H9 (cell line): ENCODE results near the gene ZFYVE27. TPM values are rescaled to one million over a fixed set of nuclear protein-coding genes. Genes with fewer than 3 reads are reported as not detected.

Source experiments
- DNase-seq: peaks from one replicate; pipeline ENCODE4 v3.0.0-alpha.2; 2017
- H2AFZ ChIP-seq: one replicate; pipeline ENCODE4 v1.6.1; 2013; ENCODE audit warnings: mild to moderate bottlenecking, low read length, control low read depth, moderate library complexity
- H2AK5ac ChIP-seq: 2 replicates; pipeline ENCODE4 v1.6.1; 2013; ENCODE audit warnings: low read length, control low read depth, mixed read lengths; ENCODE audit not compliant: insufficient read length
- H2BK120ac ChIP-seq: one replicate; pipeline ENCODE4 v1.6.1; 2013; ENCODE audit warnings: low read depth, mild to moderate bottlenecking, low read length, control low read depth, inconsistent platforms; ENCODE audit not compliant: poor library complexity, severe bottlenecking
- H2BK12ac ChIP-seq: 2 replicates; pipeline ENCODE4 v1.6.1; 2013; ENCODE audit warnings: low read length, control low read depth, mixed read lengths, low read depth; ENCODE audit not compliant: insufficient read length
- H2BK15ac ChIP-seq: 2 replicates; pipeline ENCODE4 v1.6.1; 2013; ENCODE audit warnings: low read depth, low read length, control low read depth
- H2BK20ac ChIP-seq: one replicate; pipeline ENCODE4 v1.6.1; 2013; ENCODE audit warnings: low read depth, mild to moderate bottlenecking, low read length, control low read depth, inconsistent platforms; ENCODE audit not compliant: poor library complexity, severe bottlenecking
- H2BK5ac ChIP-seq: 2 replicates; pipeline ENCODE4 v1.6.1; 2013; ENCODE audit warnings: low read length, control low read depth, mixed read lengths; ENCODE audit not compliant: insufficient read length
- H3K14ac ChIP-seq: 2 replicates; pipeline ENCODE4 v1.6.1; 2013; ENCODE audit warnings: low read length, control low read depth; ENCODE audit not compliant: insufficient read depth
- H3K18ac ChIP-seq: 2 replicates; pipeline ENCODE4 v1.6.1; 2013; ENCODE audit warnings: low read depth, mild to moderate bottlenecking, mixed read lengths, low read length, control low read depth; ENCODE audit not compliant: insufficient read length
- H3K23ac ChIP-seq: 2 replicates; pipeline ENCODE4 v1.6.1; 2013; ENCODE audit warnings: low read length, control low read depth, mixed read lengths, low read depth; ENCODE audit not compliant: insufficient read length
- H3K23me2 ChIP-seq: 2 replicates; pipeline ENCODE4 v1.6.1; 2013; ENCODE audit warnings: low read depth, mild to moderate bottlenecking, mixed read lengths, low read length, control low read depth; ENCODE audit not compliant: insufficient read length, poor library complexity, severe bottlenecking
- H3K27ac ChIP-seq: 2 replicates; pipeline ENCODE4 v1.5.1; 2013; ENCODE audit warnings: low read length, control low read depth, mixed read lengths, low read depth; ENCODE audit not compliant: insufficient read length
- H3K27me3 ChIP-seq: 2 replicates; pipeline ENCODE4 v1.6.1; 2013; ENCODE audit warnings: low read length, control low read depth, inconsistent platforms; ENCODE audit not compliant: insufficient read depth
- H3K4ac ChIP-seq: 2 replicates; pipeline ENCODE4 v1.6.1; 2013; ENCODE audit warnings: low read depth, mild to moderate bottlenecking, control low read depth, inconsistent platforms, low read length, moderate library complexity
- H3K4me1 ChIP-seq: 2 replicates; pipeline ENCODE4 v1.6.1; 2013; ENCODE audit warnings: low read length, control low read depth, inconsistent platforms; ENCODE audit not compliant: insufficient read depth
- H3K4me2 ChIP-seq: 2 replicates; pipeline ENCODE4 v1.6.1; 2013; ENCODE audit warnings: low read length, control low read depth, mixed read lengths; ENCODE audit not compliant: insufficient read length, insufficient read depth
- H3K56ac ChIP-seq: 2 replicates; pipeline ENCODE4 v1.6.1; 2013; ENCODE audit warnings: low read depth, mild to moderate bottlenecking, mixed read lengths, low read length, control low read depth; ENCODE audit not compliant: insufficient read length
- H3K79me1 ChIP-seq: 2 replicates; pipeline ENCODE4 v1.6.1; 2013; ENCODE audit warnings: low read depth, mild to moderate bottlenecking, moderate library complexity, low read length, control low read depth, inconsistent platforms; ENCODE audit not compliant: insufficient read depth, poor library complexity, severe bottlenecking
- H3K79me2 ChIP-seq: 2 replicates; pipeline ENCODE4 v1.6.1; 2013; ENCODE audit warnings: low read length, control low read depth, inconsistent platforms; ENCODE audit not compliant: insufficient read depth
- H3K9ac ChIP-seq: 2 replicates; pipeline ENCODE4 v1.6.1; 2013; ENCODE audit warnings: low read length, control low read depth, mixed read lengths; ENCODE audit not compliant: insufficient read length; ENCODE audit errors: extremely low read depth
- H3K9me3 ChIP-seq: one replicate; pipeline ENCODE4 v1.6.1; 2013; ENCODE audit warnings: low read depth, low read length, inconsistent platforms; ENCODE audit not compliant: control insufficient read depth
- H3T11ph ChIP-seq: one replicate; pipeline ENCODE4 v1.6.1; 2013; ENCODE audit warnings: mild to moderate bottlenecking, low read length, control low read depth, inconsistent platforms
- H4K20me1 ChIP-seq: one replicate; pipeline ENCODE4 v1.6.1; 2013; ENCODE audit not compliant: control insufficient read depth, insufficient read length, insufficient read depth
- H4K5ac ChIP-seq: 2 replicates; pipeline ENCODE4 v1.6.1; 2013; ENCODE audit warnings: low read depth, mild to moderate bottlenecking, mixed read lengths, low read length, control low read depth; ENCODE audit not compliant: insufficient read length
- H4K8ac ChIP-seq: replicated peaks from 2 replicates; pipeline ENCODE4 v1.6.1; 2013; ENCODE audit warnings: low read length, control low read depth, mixed read lengths, low read depth; ENCODE audit not compliant: insufficient read length
- H4K91ac ChIP-seq: 2 replicates; pipeline ENCODE4 v1.6.1; 2013; ENCODE audit warnings: low read depth, mild to moderate bottlenecking, moderate library complexity, mixed read lengths, low read length, control low read depth; ENCODE audit not compliant: insufficient read length
- H3K27ac Mint-ChIP-seq, 3 experiments: 2 replicates in 2 of 3; 3 replicates in 1 of 3; pipeline ENCODE4 v1.8.0; 2020 to 2021; ENCODE audit warnings: mixed read lengths in 3 of 3, mild to moderate bottlenecking in 1 of 3, moderate library complexity in 1 of 3
- H3K27me3 Mint-ChIP-seq: 2 replicates; pipeline ENCODE4 v1.8.0; 2021; ENCODE audit warnings: low read depth, mild to moderate bottlenecking, moderate library complexity, mixed read lengths
- H3K36me3 Mint-ChIP-seq, 3 experiments: 2 replicates in 2 of 3; 3 replicates in 1 of 3; pipeline ENCODE4 v1.8.0; 2020 to 2021; ENCODE audit warnings: low read depth in 3 of 3, mixed read lengths in 3 of 3; ENCODE audit not compliant: insufficient read depth in 1 of 3
- H3K4me1 Mint-ChIP-seq, 2 experiments: 2 replicates each; pipeline ENCODE4 v1.8.0; 2020; ENCODE audit warnings: mixed read lengths in 2 of 2
- H3K4me3 Mint-ChIP-seq, 2 experiments: 2 replicates in 1 of 2; 3 replicates in 1 of 2; pipeline ENCODE4 v1.8.0; 2020 to 2021; ENCODE audit warnings: mild to moderate bottlenecking in 2 of 2, mixed read lengths in 2 of 2, moderate library complexity in 1 of 2
- H3K9me3 Mint-ChIP-seq, 2 experiments: 2 replicates in 1 of 2; 3 replicates in 1 of 2; pipeline ENCODE4 v1.8.0; 2020; ENCODE audit warnings: mild to moderate bottlenecking in 2 of 2, mixed read lengths in 2 of 2, moderate library complexity in 1 of 2
- WGBS: extraction: QIAGEN DNeasy Blood & Tissue Kit; methylation state at CpG from one replicate; pipeline ENCODE4 v1.1.7; 2013; ENCODE audit warnings: missing lambda C conversion rate, low lambda C conversion rate, mixed read lengths; ENCODE audit not compliant: insufficient read length; ENCODE audit errors: extremely low coverage; 5-methylcytosine and 5-hydroxymethylcytosine counted together
- total RNA-seq: library from RNA; stranded (reverse); gene quantifications from 2 replicates; pipeline ENCODE4 v1.2.1, GENCODE V29; 2021
- TF ChIP-seq, protein P1 (sequence below): fragments of 200-600 bp; sonication (generic); conservative IDR thresholded peaks from 3 replicates; pipeline ENCODE4 v1.8.0; 2021; ENCODE audit warnings: antibody characterized with exemption, mild to moderate bottlenecking

ZFYVE27 gene
- total RNA-seq, 1 experiment from 2014 or later = 33.2 TPM

DNA sequence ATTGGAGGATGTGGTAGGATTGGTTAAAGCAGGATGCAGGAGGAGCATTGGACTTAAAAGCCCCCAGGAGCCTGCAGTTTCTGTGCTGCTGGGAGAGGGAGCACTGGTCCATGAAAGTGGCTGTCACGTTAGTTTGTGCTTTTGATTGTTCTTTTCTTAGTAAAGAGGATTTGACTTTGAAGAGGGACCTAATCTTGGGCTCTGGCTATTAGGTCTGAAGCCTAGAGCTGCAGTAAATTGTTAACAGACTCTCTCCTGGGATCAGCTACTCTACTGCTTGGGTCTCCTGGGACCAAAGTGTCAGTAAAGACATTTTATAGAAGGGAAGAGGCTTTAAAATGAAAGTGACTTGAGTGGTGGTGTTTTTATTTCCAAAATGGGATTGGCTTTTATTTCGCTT lies 3.7 kb downstream of the ZFYVE27 start:
- no peak overlapping the region for H2AK5ac ChIP-seq
- no peak overlapping the region for H2BK5ac ChIP-seq
- peaks cover 13 to 14% of the 10 kb centered on the region in 2 experiments for H3K9me3 Mint-ChIP-seq
- no peak overlapping the region for H4K5ac ChIP-seq
- H4K91ac ChIP-seq = no peak overlapping the region
- H3K23ac ChIP-seq = no peak overlapping the region
- no peak overlapping the region for H2BK20ac ChIP-seq
- H3K4me1 Mint-ChIP-seq = peaks cover 8 to 9% of the 10 kb centered on the region in 2 experiments
- H3K9me3 ChIP-seq = peaks cover 4% of the 10 kb centered on the region
- H3K79me2 ChIP-seq = peaks cover 5% of the 10 kb centered on the region; the same call in 1 of the 2 replicates
- no peak for DNase-seq
- WGBS = no CpG with 5 or more reads among the region's 2 CpGs
- H3K79me1 ChIP-seq = peaks cover 7% of the 10 kb centered on the region
- no peak overlapping the region for H2AFZ ChIP-seq
- H4K8ac ChIP-seq = no peak overlapping the region
- no peak overlapping the region for H2BK15ac ChIP-seq
- H3K36me3 Mint-ChIP-seq = peaks cover 25 to 75% (median 67%) of the 10 kb centered on the region in 3 experiments
- H3K27ac ChIP-seq = no peak overlapping the region
- H3K9ac ChIP-seq = no peak overlapping the region
- H3K4ac ChIP-seq = no peak overlapping the region
- no peak overlapping the region for H3T11ph ChIP-seq
- H3K27me3 ChIP-seq = peaks cover 10% of the 10 kb centered on the region; the same call in 1 of the 2 replicates
- H3K4me1 ChIP-seq = no peaks in the 10 kb centered on the region
- H3K18ac ChIP-seq = no peak overlapping the region
- H2BK12ac ChIP-seq = no peak overlapping the region
- H3K4me2 ChIP-seq = no peak overlapping the region
- H3K27ac Mint-ChIP-seq = no peak overlapping the region
- no peak overlapping the region for H2BK120ac ChIP-seq
- peaks cover 7% of the 10 kb centered on the region for H3K23me2 ChIP-seq
- no peak overlapping the region for H3K4me3 Mint-ChIP-seq
- TF ChIP-seq, protein P1, sequence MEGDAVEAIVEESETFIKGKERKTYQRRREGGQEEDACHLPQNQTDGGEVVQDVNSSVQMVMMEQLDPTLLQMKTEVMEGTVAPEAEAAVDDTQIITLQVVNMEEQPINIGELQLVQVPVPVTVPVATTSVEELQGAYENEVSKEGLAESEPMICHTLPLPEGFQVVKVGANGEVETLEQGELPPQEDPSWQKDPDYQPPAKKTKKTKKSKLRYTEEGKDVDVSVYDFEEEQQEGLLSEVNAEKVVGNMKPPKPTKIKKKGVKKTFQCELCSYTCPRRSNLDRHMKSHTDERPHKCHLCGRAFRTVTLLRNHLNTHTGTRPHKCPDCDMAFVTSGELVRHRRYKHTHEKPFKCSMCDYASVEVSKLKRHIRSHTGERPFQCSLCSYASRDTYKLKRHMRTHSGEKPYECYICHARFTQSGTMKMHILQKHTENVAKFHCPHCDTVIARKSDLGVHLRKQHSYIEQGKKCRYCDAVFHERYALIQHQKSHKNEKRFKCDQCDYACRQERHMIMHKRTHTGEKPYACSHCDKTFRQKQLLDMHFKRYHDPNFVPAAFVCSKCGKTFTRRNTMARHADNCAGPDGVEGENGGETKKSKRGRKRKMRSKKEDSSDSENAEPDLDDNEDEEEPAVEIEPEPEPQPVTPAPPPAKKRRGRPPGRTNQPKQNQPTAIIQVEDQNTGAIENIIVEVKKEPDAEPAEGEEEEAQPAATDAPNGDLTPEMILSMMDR = no peak
- peaks cover 12% of the 10 kb centered on the region for H3K27me3 Mint-ChIP-seq
- H3K14ac ChIP-seq = no peak overlapping the region
- H3K56ac ChIP-seq = no peak overlapping the region
- no peaks in the 10 kb centered on the region for H4K20me1 ChIP-seq
